Loucy (cell line): Measurements from ENCODE around the gene IGF2BP2.

Source experiments
- H2AFZ ChIP-seq: fragments of 200-600 bp; sonication (generic); 2 replicates; pipeline ENCODE4 v1.6.0; 2016; ENCODE audit warnings: antibody characterized with exemption, mild to moderate bottlenecking, low read length, moderate library complexity
- H3F3A ChIP-seq: fragments of 200-600 bp; 2 replicates; pipeline ENCODE4 v1.6.0; 2016; ENCODE audit warnings: antibody characterized with exemption, low read depth, mild to moderate bottlenecking
- H3K27me3 ChIP-seq: fragments of 200-600 bp; sonication (generic); 2 replicates; pipeline ENCODE4 v1.6.1; 2014; ENCODE audit warnings: low read length, mild to moderate bottlenecking; ENCODE audit not compliant: insufficient read depth, poor library complexity, severe bottlenecking
- H3K36me3 ChIP-seq: fragments of 200-600 bp; sonication (generic); 2 replicates; pipeline ENCODE4 v1.6.1; 2016; ENCODE audit warnings: low read length; ENCODE audit not compliant: insufficient read depth
- H3K4me1 ChIP-seq: fragments of 200-600 bp; sonication (generic); 2 replicates; pipeline ENCODE4 v1.5.1; 2014; ENCODE audit warnings: low read length, mild to moderate bottlenecking; ENCODE audit not compliant: insufficient read depth, poor library complexity, severe bottlenecking
- H3K4me2 ChIP-seq: fragments of 200-600 bp; sonication (generic); 2 replicates; pipeline ENCODE4 v1.6.0; 2014; ENCODE audit warnings: antibody characterized with exemption, low read length, low read depth, mild to moderate bottlenecking; ENCODE audit not compliant: poor library complexity, severe bottlenecking
- H3K4me3 ChIP-seq: fragments of 200-600 bp; sonication (generic); 2 replicates; pipeline ENCODE4 v1.5.1; 2014; ENCODE audit warnings: low read length, mild to moderate bottlenecking, mixed read lengths; ENCODE audit not compliant: poor library complexity, severe bottlenecking
- H3K79me2 ChIP-seq: fragments of 200-600 bp; sonication (generic); 2 replicates; pipeline ENCODE4 v1.6.1; 2014; ENCODE audit warnings: low read length; ENCODE audit not compliant: insufficient read depth
- H3K9ac ChIP-seq: fragments of 200-600 bp; sonication (generic); 2 replicates; pipeline ENCODE4 v1.6.0; 2014; ENCODE audit warnings: mild to moderate bottlenecking, low read depth, low read length, moderate library complexity; ENCODE audit not compliant: poor library complexity, severe bottlenecking
- H3K9me2 ChIP-seq: fragments of 200-600 bp; sonication (generic); replicated peaks from 2 replicates; pipeline ENCODE4 v1.6.1; 2016; ENCODE audit warnings: low read depth, low read length, mixed read lengths
- H3K9me3 ChIP-seq: fragments of 200-600 bp; sonication (generic); 2 replicates; pipeline ENCODE4 v1.6.1; 2014; ENCODE audit warnings: mild to moderate bottlenecking, antibody characterized with exemption, low read length, low read depth; ENCODE audit not compliant: insufficient read depth
- H4K20me1 ChIP-seq: fragments of 200-600 bp; sonication (generic); 2 replicates; pipeline ENCODE4 v1.6.0; 2014; ENCODE audit warnings: antibody characterized with exemption, low read length, mild to moderate bottlenecking; ENCODE audit not compliant: insufficient read depth, poor library complexity, severe bottlenecking
- CTCF ChIP-seq: fragments of 200-600 bp; sonication (generic); conservative IDR thresholded peaks from 2 replicates; pipeline ENCODE4 v1.5.1; 2014; ENCODE audit warnings: mild to moderate bottlenecking, antibody characterized with exemption, low read length
- EZH2phosphoT487 ChIP-seq: fragments of 200-600 bp; IDR thresholded peaks from 2 replicates; pipeline ENCODE4 v1.6.1; 2018; ENCODE audit warnings: antibody characterized with exemption, mild to moderate bottlenecking, moderate library complexity, borderline replicate concordance

IGF2BP2 gene

GRCh38 chr3:185737740-185738680, 86.8 kb downstream of the IGF2BP2 start:
- no peaks in the 10 kb centered on the region for H3K27me3 ChIP-seq
- no peaks in the 10 kb centered on the region for H3F3A ChIP-seq
- no peaks in the 10 kb centered on the region for H3K9me2 ChIP-seq
- H3K4me2 ChIP-seq: no peak overlapping the region
- no peak overlapping the region for H3K9ac ChIP-seq
- H3K4me1 ChIP-seq: no peaks in the 10 kb centered on the region
- TF ChIP-seq EZH2phosphoT487: no peak
- TF ChIP-seq CTCF: no peak
- no peak overlapping the region for H3K4me3 ChIP-seq
- H3K79me2 ChIP-seq: no peaks in the 10 kb centered on the region
- H2AFZ ChIP-seq: no peak overlapping the region
- no peaks in the 10 kb centered on the region for H3K9me3 ChIP-seq
- H4K20me1 ChIP-seq: no peaks in the 10 kb centered on the region
- no peaks in the 10 kb centered on the region for H3K36me3 ChIP-seq

GRCh38 chr3:185737020-185737419, 87.8 kb downstream of the IGF2BP2 start:
- H3K4me3 ChIP-seq: no peak overlapping the region
- no peaks in the 10 kb centered on the region for H3K79me2 ChIP-seq
- TF ChIP-seq EZH2phosphoT487: no peak
- TF ChIP-seq CTCF: no peak
- H3K9ac ChIP-seq: no peak overlapping the region
- no peaks in the 10 kb centered on the region for H3K27me3 ChIP-seq
- no peak overlapping the region for H3K4me2 ChIP-seq
- H3K36me3 ChIP-seq: no peaks in the 10 kb centered on the region
- H3K9me3 ChIP-seq: no peaks in the 10 kb centered on the region
- no peaks in the 10 kb centered on the region for H3K9me2 ChIP-seq
- no peak overlapping the region for H2AFZ ChIP-seq
- no peaks in the 10 kb centered on the region for H4K20me1 ChIP-seq
- no peaks in the 10 kb centered on the region for H3F3A ChIP-seq
- H3K4me1 ChIP-seq: no peaks in the 10 kb centered on the region

- Histone ChIP-seq H3K27me3 (no peaks in the 10 kb centered on the region), H3K79me2 (no peaks in the 10 kb centered on the region), H3K36me3 (no peaks in the 10 kb centered on the region), H3K9me2 (no peaks in the 10 kb centered on the region), H3F3A (no peaks in the 10 kb centered on the region), H3K4me1 (no peaks in the 10 kb centered on the region), H2AFZ (no peak overlapping the region), H3K9me3 (no peaks in the 10 kb centered on the region), H3K4me3 (no peak overlapping the region), H3K9ac (no peak overlapping the region), H4K20me1 (no peaks in the 10 kb centered on the region), H3K4me2 (no peak overlapping the region)
- no peak for TF ChIP-seq EZH2phosphoT487
- no peak for TF ChIP-seq CTCF
Measured at GRCh38 chr3:185734725-185735096, 90.1 kb downstream of the IGF2BP2 start.
